Measurements from ENCODE around the gene SLC9A4. TPM values are rescaled to one million over a fixed set of nuclear protein-coding genes. Genes with fewer than 3 reads are reported as not detected.

The SLC9A4 gene
- total and polyA plus RNA-seq, 2 donors (not counting 3 experiments of a cell fraction or from before 2014, with no cell fraction given), result not detected

- Histone ChIP-seq H3K9me1 (replicated peaks; ENCODE audit: control insufficient read depth, extremely low read depth, insufficient read depth, low read length) (no peaks in the 10 kb centered on the region), H3K9me3 (replicated peaks; ENCODE audit: control insufficient read depth, insufficient read depth, low read length) (no peaks in the 10 kb centered on the region), H3K4me2 (ENCODE audit: insufficient read depth, low read length) (no peak overlapping the region), H3K9ac (replicated peaks; ENCODE audit: extremely low read depth, insufficient read depth, low read length) (no peak overlapping the region), H3K27me3 (ENCODE audit: control insufficient read depth in 2 of 2, insufficient read depth in 2 of 2, low read length in 2 of 2) (peaks cover 1 to 29% of the 10 kb centered on the region in 2 experiments), H3K79me2 (ENCODE audit: control insufficient read depth, insufficient read depth, low read length) (no peaks in the 10 kb centered on the region), H3K36me3 (ENCODE audit: control insufficient read depth in 2 of 2, extremely low read depth in 1 of 2, insufficient read depth in 2 of 2, low read length in 2 of 2) (no peaks in the 10 kb centered on the region), H4K20me1 (replicated peaks; ENCODE audit: control insufficient read depth, extremely low read depth, insufficient read depth, low read length) (no peaks in the 10 kb centered on the region), H3K4me1 (ENCODE audit: control insufficient read depth, extremely low read depth, insufficient read depth, low read length) (no peaks in the 10 kb centered on the region), H3K4me3 (replicated peaks in 1 of 3; ENCODE audit: insufficient read depth in 1 of 3, low read depth in 1 of 3, low read length in 3 of 3) (no peak overlapping the region), H2AFZ (ENCODE audit: low read depth, low read length) (no peak overlapping the region), H3K27ac (ENCODE audit: insufficient read depth, low read depth, low read length) (no peak overlapping the region)
- FAIRE-seq, result no peak
- POLR2A ChIA-PET, result no interaction called here
- no peak for DNase-seq (ENCODE audit: low read depth, low spot score)
- no TSS peak for BruUV-seq (replicated peaks)
- TF ChIP-seq POLR2AphosphoS5 (IDR thresholded peaks at IDR 0.05; ENCODE audit: insufficient read depth, low read depth, low read length), result no peak
- no peak for TF ChIP-seq GATA2 (IDR thresholded peaks at IDR 0.05; ENCODE audit: insufficient read depth, insufficient read length, low read depth, low read length)
- no peak for TF ChIP-seq EZH2 (IDR thresholded peaks at IDR 0.05; ENCODE audit: borderline replicate concordance, low read depth, low read length, severe bottlenecking)
- no peak for TF ChIP-seq JUN (IDR thresholded peaks at IDR 0.05; ENCODE audit: borderline replicate concordance, insufficient read depth, insufficient read length, low read depth)
- TF ChIP-seq FOS (IDR thresholded peaks at IDR 0.05; ENCODE audit: borderline replicate concordance, insufficient read depth, low read length), result no peak
- TF ChIP-seq MYC (IDR thresholded peaks at IDR 0.05; ENCODE audit: low read depth, low read length), result no peak
- TF ChIP-seq, protein P1, sequence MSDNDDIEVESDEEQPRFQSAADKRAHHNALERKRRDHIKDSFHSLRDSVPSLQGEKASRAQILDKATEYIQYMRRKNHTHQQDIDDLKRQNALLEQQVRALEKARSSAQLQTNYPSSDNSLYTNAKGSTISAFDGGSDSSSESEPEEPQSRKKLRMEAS (IDR thresholded peaks at IDR 0.05; ENCODE audit: insufficient read depth, insufficient read length), result no peak
- TF ChIP-seq POLR2A (IDR thresholded peaks at IDR 0.05; ENCODE audit: low read depth, low read length), result no peak
- no peak for TF ChIP-seq CTCF (IDR thresholded peaks at IDR 0.05; ENCODE audit: extremely low read depth in 1 of 2, insufficient read depth in 1 of 2, low read depth in 1 of 2, low read length in 2 of 2)
- CTCF ChIA-PET, result interaction anchor here (1.7 kb wide), 2 partner anchors 18 to 65 kb away, joined by 4 to 6 read pairs; partner anchors contain the start of gene SLC9A4
- intact Hi-C loops (cut with micrococcal nuclease) (no loop called here), dilution Hi-C loops (cut with MboI; ENCODE audit: extremely low pct_ligation_motif_present, low sequenced_read_pairs) (no loop called here)
Observed at GRCh38 chr2:102538491-102538890, 65.5 kb downstream of the SLC9A4 start.

Data from endothelial cell of umbilical vein (primary cell).